ENCODE results near the gene PDE9A. TPM values are rescaled to one million over a fixed set of nuclear protein-coding genes. Genes with fewer than 3 reads are reported as not detected.

Gene PDE9A
- total and polyA plus RNA-seq, 2 of the 4 experiments (the other 2 are of a cell fraction), result 0.89 to 0.90 TPM

GRCh38 chr21:42731264-42732032 lies 78.0 kb downstream of the PDE9A start (continued):
- TF ChIP-seq ELK1 (IDR thresholded peaks at IDR 0.05; ENCODE audit: borderline replicate concordance, low read depth, low read length), result no peak

DNA sequence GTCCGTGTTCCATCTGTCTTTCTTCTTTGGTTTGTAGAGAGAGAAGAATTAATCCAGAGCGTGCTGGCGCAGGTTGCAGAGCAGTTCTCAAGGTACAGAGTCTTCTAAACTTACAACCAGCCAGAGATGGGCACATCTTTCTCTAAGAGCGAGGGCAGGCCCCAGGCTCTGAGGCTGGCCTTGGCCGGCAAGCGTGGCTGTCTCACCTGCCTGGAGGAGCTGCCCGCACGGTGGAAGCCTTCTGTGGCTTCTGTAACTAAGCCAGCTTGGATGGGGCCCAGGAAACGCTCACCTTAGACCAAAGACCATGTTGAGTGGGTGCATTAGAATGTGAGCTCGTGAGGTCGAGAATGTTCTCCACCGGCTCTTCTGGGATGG lies 78.6 kb downstream of the PDE9A start:
- H3K9ac ChIP-seq (ENCODE audit: low read depth, low read length), result no peak overlapping the region
- DNase-seq (no peak), ATAC-seq (ENCODE audit: low read depth) (no peak)
- H3K4ac ChIP-seq (ENCODE audit: low read depth, low read length), result no peak overlapping the region
- in situ Hi-C loops (cut with MboI; ENCODE audit: low sequenced_read_pairs), result no loop called here
- no peak overlapping the region for H2BK20ac ChIP-seq (ENCODE audit: low read depth, low read length)
- no peak overlapping the region for H2BK15ac ChIP-seq (ENCODE audit: low read depth, low read length)
- no peaks in the 10 kb centered on the region for H3K4me1 ChIP-seq (ENCODE audit: control insufficient read depth, insufficient read depth, low read length)
- H4K8ac ChIP-seq (ENCODE audit: low read depth in 2 of 2, low read length in 2 of 2), result no peak overlapping the region
- H2AK5ac ChIP-seq (ENCODE audit: low read depth, low read length), result no peak overlapping the region
- POLR2A ChIA-PET (ENCODE audit: unreplicated experiment), result no interaction called here
- no peak overlapping the region for H2AFZ ChIP-seq (replicated peaks; ENCODE audit: low read length, poor library complexity)
- no peaks in the 10 kb centered on the region for H4K20me1 ChIP-seq (ENCODE audit: insufficient read depth, low read length)
- no peaks in the 10 kb centered on the region for H3K9me3 ChIP-seq (ENCODE audit: control insufficient read depth, insufficient read depth, low read length)
- CTCF ChIA-PET, result interaction anchor here (0.7 kb wide), 1 partner anchor 37 kb away, joined by 3 read pairs; no protein-coding TSS in a partner anchor
- H4K91ac ChIP-seq (ENCODE audit: insufficient read depth, low read depth, low read length), result no peak overlapping the region
- no peak overlapping the region for H3K18ac ChIP-seq (ENCODE audit: low read depth, low read length)
- WGBS, 2 experiments (ENCODE audit: extremely low coverage in 2 of 2, insufficient read length in 1 of 2), result 75% methylated on average over 3 of the region's 12 CpGs; no CpG with 5 or more reads in 1 of the 2 experiments
- no peak overlapping the region for H3K4me3 ChIP-seq (ENCODE audit: insufficient read depth, low read depth, low read length)
- H3K23ac ChIP-seq (ENCODE audit: low read depth, low read length), result no peak overlapping the region
- no peaks in the 10 kb centered on the region for H3K27me3 ChIP-seq (ENCODE audit: control insufficient read depth, insufficient read depth, low read length)
- H3K36me3 ChIP-seq (ENCODE audit: control insufficient read depth, insufficient read depth, low read length), result no peaks in the 10 kb centered on the region; the same call in 1 of the 2 replicates
- no peak overlapping the region for H2BK5ac ChIP-seq (ENCODE audit: low read depth, low read length, poor library complexity, severe bottlenecking)
- dilution Hi-C loops (cut with HindIII; ENCODE audit: low sequenced_read_pairs, unreplicated experiment), result no loop called here
- H3K14ac ChIP-seq (replicated peaks; ENCODE audit: low read depth, low read length), result no peak overlapping the region
- intact Hi-C loops (cut with micrococcal nuclease), result no loop called here
- H3K27ac ChIP-seq (ENCODE audit: insufficient read depth, low read length), result no peak overlapping the region
- no peak overlapping the region for H4K5ac ChIP-seq (ENCODE audit: low read depth, low read length)
- H3K56ac ChIP-seq (ENCODE audit: extremely low read depth, insufficient read depth, low read length), result no peak overlapping the region
- no peaks in the 10 kb centered on the region; the same call in 1 of the 2 replicates for H3K9me1 ChIP-seq (ENCODE audit: insufficient read depth, low read length)
- no TSS peak for BruUV-seq (replicated peaks)
- H3K79me1 ChIP-seq (ENCODE audit: low read depth in 1 of 2, low read length in 2 of 2), result no peaks in the 10 kb centered on the region
- no peak overlapping the region for H2BK120ac ChIP-seq (ENCODE audit: low read depth, low read length)
- H3K4me2 ChIP-seq (ENCODE audit: low read depth, low read length), result no peak overlapping the region
- no peak overlapping the region for H2AK9ac ChIP-seq (replicated peaks; ENCODE audit: low read depth, low read length, poor library complexity)
- TF ChIP-seq BHLHE40 (IDR thresholded peaks at IDR 0.05; ENCODE audit: low read depth, low read length) (no peak), RAD21 (IDR thresholded peaks at IDR 0.05; ENCODE audit: low read length) (no peak), CTCF (conservative IDR thresholded peaks at IDR 0.05; ENCODE audit: low read depth, low read length) (no peak), FOS (IDR thresholded peaks at IDR 0.05; ENCODE audit: low read depth, low read length) (no peak), CEBPB (IDR thresholded peaks at IDR 0.05; ENCODE audit: low read depth, low read length) (no peak), RCOR1 (IDR thresholded peaks at IDR 0.05; ENCODE audit: insufficient replicate concordance, low read length) (no peak), USF2 (IDR thresholded peaks at IDR 0.05; ENCODE audit: low read depth, low read length) (no peak), MAFK (IDR thresholded peaks at IDR 0.05; ENCODE audit: low read depth, low read length) (no peak), RFX5 (IDR thresholded peaks at IDR 0.05; ENCODE audit: low read depth, low read length) (no peak), ELK1 (IDR thresholded peaks at IDR 0.05; ENCODE audit: borderline replicate concordance, low read depth, low read length) (no peak)
